ENCODE data around the gene FIGNL1.

FIGNL1 gene

DNA sequence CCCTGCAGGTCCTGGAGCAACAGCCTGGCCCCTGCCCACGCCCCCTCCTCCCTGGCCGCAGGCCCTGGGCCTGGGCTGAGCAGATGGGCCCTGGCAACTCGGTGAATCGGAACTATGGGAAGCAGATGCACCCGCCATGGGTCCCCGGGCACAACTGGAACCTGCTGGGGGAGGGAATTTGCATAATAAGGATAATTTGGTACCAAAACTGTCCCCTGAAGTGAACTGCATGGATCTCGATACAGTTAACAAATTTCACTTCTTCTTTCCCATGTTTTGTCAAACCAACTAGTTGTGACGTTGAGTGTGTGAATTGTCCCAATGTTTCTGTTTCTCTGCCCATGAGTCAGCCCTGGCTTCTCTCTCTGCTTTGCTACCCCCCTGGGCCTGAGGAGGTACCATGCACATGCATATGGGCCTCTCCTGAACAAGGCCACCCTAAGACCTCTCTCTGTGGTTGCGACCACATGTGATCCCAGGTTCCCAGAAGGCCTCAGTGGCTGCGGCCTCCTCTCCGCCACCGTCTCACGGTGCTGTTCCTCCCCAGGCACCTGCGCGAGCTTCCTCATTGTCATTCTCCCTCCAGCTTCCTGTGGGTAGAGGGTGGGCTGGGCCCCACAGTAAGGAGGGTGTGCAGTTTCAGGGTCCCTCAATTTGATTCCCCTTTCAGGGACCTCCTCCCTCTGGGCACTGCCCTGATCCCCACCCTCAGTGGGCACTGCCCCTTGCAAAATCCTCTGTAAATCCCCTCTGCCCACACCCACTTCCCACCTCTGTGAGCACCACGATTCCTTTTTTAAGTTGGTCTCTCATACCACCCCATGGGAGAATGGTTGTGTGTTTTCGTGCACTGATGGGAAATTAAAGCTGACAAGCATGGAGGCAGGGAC lies 40.0 kb downstream of the FIGNL1 start:
- in situ Hi-C loops (cut with HindIII; ENCODE audit: low pct_ligation_motif_present, low pct_unique_long_range_greater_than_20kb, low sequenced_read_pairs): no loop called here
- DNase-seq: no peak

DNA sequence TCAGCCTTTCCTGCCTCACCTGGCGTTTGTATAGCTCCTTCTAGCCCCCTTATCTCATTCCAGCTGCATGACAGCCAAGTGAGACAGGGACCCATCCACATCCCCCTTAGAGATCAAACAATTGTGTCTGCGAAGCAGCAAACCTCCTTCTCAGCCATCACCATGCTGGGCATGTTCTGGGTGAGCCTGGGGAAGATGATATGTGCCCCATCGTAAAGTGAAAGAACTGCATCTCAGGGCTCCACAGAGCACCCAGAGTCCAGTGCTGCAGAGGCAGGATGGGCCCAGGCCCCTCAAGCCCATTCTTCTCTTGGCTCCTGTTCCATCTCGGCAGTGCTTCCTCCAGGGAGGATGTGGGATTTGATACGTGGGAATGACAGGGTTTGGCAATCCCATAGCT lies 43.2 kb downstream of the FIGNL1 start:
- DNase-seq: no peak
- in situ Hi-C loops (cut with HindIII; ENCODE audit: low pct_ligation_motif_present, low pct_unique_long_range_greater_than_20kb, low sequenced_read_pairs): no loop called here

DNA sequence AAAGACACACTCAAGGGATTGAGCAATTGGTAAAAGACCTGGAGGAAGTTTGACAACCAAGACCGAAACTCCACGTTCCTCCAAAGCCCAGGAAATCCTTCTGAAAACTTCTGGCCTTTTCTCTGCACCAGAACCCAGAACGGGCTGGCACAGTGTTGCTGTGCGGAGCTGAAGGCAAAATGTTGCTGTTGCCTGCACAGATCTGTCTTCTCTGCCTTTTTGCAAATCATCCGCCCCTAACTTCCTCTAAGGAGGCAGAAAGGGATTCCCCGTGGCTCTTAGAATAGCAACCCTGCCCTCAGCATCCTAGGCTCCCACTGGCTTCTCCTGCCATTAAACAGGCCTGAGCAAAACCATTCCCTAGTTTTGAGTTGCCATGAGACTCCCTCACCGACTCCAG lies 44.9 kb downstream of the FIGNL1 start:
- no peak for DNase-seq
- in situ Hi-C loops (cut with HindIII; ENCODE audit: low pct_ligation_motif_present, low pct_unique_long_range_greater_than_20kb, low sequenced_read_pairs): no loop called here

- in situ Hi-C loops (cut with HindIII; ENCODE audit: low pct_ligation_motif_present, low pct_unique_long_range_greater_than_20kb, low sequenced_read_pairs): no loop called here
These were observed 45.8 kb downstream of the FIGNL1 start for GRCh38 chr7:50404392-50404791.

GRCh38 chr7:50400114-50400513 lies 50.0 kb downstream of the FIGNL1 start:
- in situ Hi-C loops (cut with HindIII; ENCODE audit: low pct_ligation_motif_present, low pct_unique_long_range_greater_than_20kb, low sequenced_read_pairs): no loop called here
- DNase-seq: no peak

More at GRCh38 chr7:50404392-50404791, 45.8 kb downstream of the FIGNL1 start:
- no peak for DNase-seq

GRCh38 chr7:50399635-50400034 lies 50.5 kb downstream of the FIGNL1 start:
- in situ Hi-C loops (cut with HindIII; ENCODE audit: low pct_ligation_motif_present, low pct_unique_long_range_greater_than_20kb, low sequenced_read_pairs): no loop called here

DNA sequence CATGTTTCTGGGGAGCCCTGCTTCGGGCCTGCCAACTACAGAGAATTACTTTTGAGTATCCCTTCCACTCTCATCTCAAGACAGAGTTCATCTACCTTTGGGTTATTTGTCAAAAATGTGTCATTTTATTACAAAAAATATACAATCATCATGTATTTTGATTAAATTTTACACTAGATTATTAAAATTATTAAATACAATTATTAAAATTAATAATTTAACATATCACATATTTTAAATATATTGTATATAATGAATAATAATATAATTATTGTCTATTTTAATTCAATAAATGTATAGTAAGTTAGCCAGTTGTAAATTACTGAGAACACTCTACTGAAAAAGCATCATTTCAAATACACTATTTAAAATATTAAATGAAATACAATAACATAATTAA lies 50.9 kb downstream of the FIGNL1 start:
- in situ Hi-C loops (cut with HindIII; ENCODE audit: low pct_ligation_motif_present, low pct_unique_long_range_greater_than_20kb, low sequenced_read_pairs): no loop called here
- DNase-seq: no peak

More at GRCh38 chr7:50399635-50400034, 50.5 kb downstream of the FIGNL1 start:
- no peak for DNase-seq

DNA sequence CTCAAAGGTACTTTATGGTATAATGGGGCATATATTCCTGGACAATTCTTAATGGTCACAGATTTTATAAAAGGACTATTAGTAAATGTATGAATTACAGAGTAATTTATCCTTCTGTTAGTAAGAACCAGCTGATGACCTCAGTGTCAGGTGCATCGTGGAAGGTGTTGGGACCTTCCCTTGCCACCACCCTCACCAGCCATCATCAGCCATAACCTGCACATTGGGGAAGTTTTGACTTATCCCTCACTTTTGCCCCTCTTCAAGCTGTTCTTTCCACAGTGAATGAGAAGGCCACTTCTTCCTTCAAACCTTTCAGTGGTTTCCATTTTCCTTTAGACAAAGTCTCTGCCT lies 52.2 kb downstream of the FIGNL1 start:
- no peak for DNase-seq
- in situ Hi-C loops (cut with HindIII; ENCODE audit: low pct_ligation_motif_present, low pct_unique_long_range_greater_than_20kb, low sequenced_read_pairs): no loop called here

DNA sequence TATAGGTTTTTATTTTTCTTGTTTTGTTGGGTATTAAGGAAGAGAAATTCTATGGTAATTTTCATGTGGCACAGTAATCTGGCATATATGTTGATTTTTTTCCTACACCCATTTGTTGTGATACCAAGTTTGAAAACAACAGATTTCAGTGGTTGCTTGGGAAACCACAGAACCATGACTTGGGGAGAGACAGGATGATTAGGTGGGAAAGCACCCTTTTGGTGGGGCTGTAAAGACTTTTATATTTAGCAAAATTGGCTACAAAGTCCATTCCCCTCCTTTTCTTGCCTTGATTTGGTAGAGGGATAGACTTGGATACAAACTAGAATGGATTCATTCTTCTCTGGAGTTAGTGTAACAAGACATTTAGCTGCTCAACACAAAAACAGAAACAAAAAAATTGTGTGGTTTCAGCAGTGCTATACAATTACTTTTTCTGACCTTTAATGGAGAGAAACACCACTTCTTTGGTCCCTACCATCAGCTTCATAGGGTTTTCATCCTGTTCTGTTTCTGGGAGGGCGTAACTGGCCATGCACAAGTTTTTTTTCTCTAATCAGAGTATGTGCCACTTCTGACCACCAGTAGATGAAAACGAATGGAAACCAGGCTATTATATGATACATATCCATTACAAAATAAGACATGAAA lies 52.7 kb downstream of the FIGNL1 start:
- in situ Hi-C loops (cut with HindIII; ENCODE audit: low pct_ligation_motif_present, low pct_unique_long_range_greater_than_20kb, low sequenced_read_pairs): no loop called here
- DNase-seq: no peak

DNA sequence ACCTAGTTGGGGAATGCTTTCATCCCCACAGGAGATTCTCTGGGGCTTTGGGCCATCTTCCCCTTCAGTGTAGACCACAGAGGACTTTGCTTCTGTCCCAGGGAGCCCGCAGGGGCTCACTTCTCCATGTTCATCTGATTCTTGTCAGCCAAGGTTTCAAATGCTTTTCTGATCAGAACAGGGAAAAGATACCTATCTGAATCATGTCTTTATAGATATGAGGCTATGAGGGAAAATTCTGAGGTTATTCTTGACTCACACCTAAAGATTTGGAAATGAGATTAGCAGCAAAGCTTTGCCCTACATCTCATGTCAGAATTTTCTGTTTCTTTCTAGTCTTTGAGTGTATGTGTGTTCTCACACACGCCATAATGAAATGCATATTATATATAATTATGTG lies 53.3 kb downstream of the FIGNL1 start:
- no peak for DNase-seq
- in situ Hi-C loops (cut with HindIII; ENCODE audit: low pct_ligation_motif_present, low pct_unique_long_range_greater_than_20kb, low sequenced_read_pairs): no loop called here

DNA sequence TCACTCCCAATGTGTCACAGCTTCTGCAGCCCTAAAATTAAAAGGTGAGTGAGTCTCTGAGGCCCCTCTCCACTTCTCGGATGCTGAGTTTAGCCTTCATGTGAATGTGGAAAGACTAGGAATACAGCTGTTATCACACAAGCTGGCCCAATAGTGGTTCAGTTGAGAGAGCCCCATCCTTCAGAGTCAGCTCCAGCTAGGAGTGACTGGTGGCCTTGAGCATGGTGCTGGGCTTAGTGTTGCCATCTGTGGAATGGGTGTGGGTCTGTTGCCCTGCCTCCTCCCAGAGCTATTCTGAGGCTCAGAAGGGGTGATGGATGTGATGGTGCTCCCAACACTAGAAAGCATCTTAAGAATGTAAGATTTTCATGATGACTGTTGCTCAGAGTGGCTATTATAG lies 55.8 kb downstream of the FIGNL1 start:
- in situ Hi-C loops (cut with HindIII; ENCODE audit: low pct_ligation_motif_present, low pct_unique_long_range_greater_than_20kb, low sequenced_read_pairs): no loop called here
- no peak for DNase-seq

All from ACHN (cell line).